HepG2 (cell line): ENCODE measurements around the gene SELENOS. TPM values are rescaled to one million over a fixed set of nuclear protein-coding genes. Genes with fewer than 3 reads are reported as not detected.

ENCODE experiments used
- ATAC-seq: fragments of 200-7000 bp; cut with Tn5 transposase; 3 replicates; pipeline ENCODE4 v1.9.1; 2020; ENCODE audit warnings: mild to moderate bottlenecking, moderate library complexity
- BruUV-seq: library from RNA; stranded (reverse); fragments of 400-500 nt; replicated peaks from 2 replicates; lab custom pipeline; 2021; lab: Mats Ljungman, UMichigan
- CTCF ChIA-PET: fragments of 300-600 bp; formaldehyde crosslinking; extraction: SDS; loops from one replicate; lab custom pipeline; 2021; ENCODE audit warnings: low total read pairs, inconsistent platforms, low intra/inter-chr PET ratio; lab: Yijun Ruan, JAX
- POLR2A ChIA-PET: fragments of 350-600 bp; sonication (Branson Sonifier 250); formaldehyde crosslinking; loops from one replicate; lab custom pipeline; 2020; ENCODE audit warnings: antibody characterized with exemption, inconsistent platforms; lab: Yijun Ruan, JAX
- DNase-seq: peaks from one replicate; pipeline ENCODE4 v3.0.0-alpha.2; 2015; ENCODE audit warnings: low spot score
- FAIRE-seq: peaks from 3 replicates; lab custom pipeline; 2011; peaks lifted over from hg19 to GRCh38; lab: Jason Lieb, UNC
- H2AFZ ChIP-seq: one replicate; pipeline ENCODE4 v1.6.1; 2011; ENCODE audit warnings: low read length, inconsistent platforms
- H3K27ac ChIP-seq: fragments of 300-600 bp; 3 replicates; pipeline ENCODE4 v1.8.0; 2011; ENCODE audit warnings: mixed run types, mild to moderate bottlenecking, mixed read lengths, low read length, inconsistent platforms; ENCODE audit not compliant: insufficient read depth; ENCODE audit errors: extremely low read length
- H3K27me3 ChIP-seq, 2 experiments: fragments of 200-600 bp in 1 of 2; 2 replicates in 1 of 2; 3 replicates in 1 of 2; pipeline versions ENCODE4 v1.6.0 to v1.8.0; 2011; ENCODE audit warnings: low read length in 2 of 2, mild to moderate bottlenecking in 2 of 2, moderate library complexity in 2 of 2, inconsistent platforms in 1 of 2; ENCODE audit not compliant: insufficient read depth in 2 of 2, control insufficient read depth in 1 of 2
- H3K36me3 ChIP-seq, 2 experiments: fragments of 200-600 bp in 1 of 2; replicated peaks in 1 of 2; 2 replicates in 1 of 2; 3 replicates in 1 of 2; pipeline versions ENCODE4 v1.5.1 to v1.8.0; 2011; ENCODE audit warnings: low read length in 2 of 2, inconsistent platforms in 1 of 2; ENCODE audit not compliant: insufficient read depth in 2 of 2, control insufficient read depth in 1 of 2
- H3K4me1 ChIP-seq: 2 replicates; pipeline ENCODE4 v1.5.1; 2012; ENCODE audit warnings: low read length, inconsistent platforms; ENCODE audit not compliant: insufficient read depth
- H3K4me2 ChIP-seq: 2 replicates; pipeline ENCODE4 v1.6.0; 2011; ENCODE audit warnings: low read depth, low read length, inconsistent platforms
- H3K4me3 ChIP-seq, 3 experiments: fragments of 200-600 bp in 1 of 3; sonication (generic), shearing (Covaris generic) in 1 of 3; replicated peaks in 1 of 3; 2 replicates each; pipeline ENCODE4 v1.5.1; 2011 to 2016; ENCODE audit warnings: low read length in 3 of 3, inconsistent platforms in 2 of 3, low read depth in 2 of 3, mild to moderate bottlenecking in 2 of 3, control low read depth in 1 of 3, mixed read lengths in 1 of 3; ENCODE audit not compliant: insufficient read depth in 1 of 3
- H3K79me2 ChIP-seq: one replicate; pipeline ENCODE4 v1.6.1; 2011; ENCODE audit warnings: low read length, inconsistent platforms; ENCODE audit not compliant: insufficient read depth
- H3K9ac ChIP-seq: 2 replicates; pipeline ENCODE4 v1.6.0; 2011; ENCODE audit warnings: mild to moderate bottlenecking, low read depth, low read length, inconsistent platforms; ENCODE audit not compliant: insufficient read depth
- H3K9me3 ChIP-seq: 2 replicates; pipeline ENCODE4 v1.5.1; 2012; ENCODE audit warnings: mild to moderate bottlenecking, low read length
- H4K20me1 ChIP-seq: 2 replicates; pipeline ENCODE4 v1.6.0; 2011; ENCODE audit warnings: inconsistent platforms, mild to moderate bottlenecking, low read length, moderate library complexity; ENCODE audit not compliant: insufficient read depth
- HNRNPL ChIP-seq: fragments of 200-400 bp; formaldehyde crosslinking; IDR thresholded peaks from 2 replicates; pipeline ENCODE4 v1.6.1; 2017; ENCODE audit warnings: mild to moderate bottlenecking, low read depth, low read length
- PAWR ChIP-seq: sonication (generic); formaldehyde crosslinking; IDR thresholded peaks from 2 replicates; pipeline ENCODE4 v1.4.0; 2020; ENCODE audit warnings: missing genetic modification reagents, mild to moderate bottlenecking, borderline replicate concordance
- PHF5A ChIP-seq: IDR thresholded peaks from one replicate; pipeline ENCODE4 v1.6.1; 2018; ENCODE audit warnings: low read depth, missing genetic modification reagents; ENCODE audit not compliant: unreplicated experiment
- RORA ChIP-seq: sonication (generic); formaldehyde crosslinking; IDR thresholded peaks from 2 replicates; pipeline ENCODE4 v1.5.0; 2020; ENCODE audit warnings: mild to moderate bottlenecking, missing genetic modification reagents, moderate library complexity
- SPEN ChIP-seq: sonication (generic); formaldehyde crosslinking; IDR thresholded peaks from 2 replicates; pipeline ENCODE4 v1.5.1; 2020; ENCODE audit warnings: low read depth, mild to moderate bottlenecking, missing genetic modification reagents
- ZBTB2 ChIP-seq: sonication (generic); formaldehyde crosslinking; IDR thresholded peaks from 2 replicates; pipeline ENCODE4 v1.8.0; 2022; ENCODE audit warnings: low read depth, missing genetic modification reagents
- ZNF780A ChIP-seq: sonication (generic); formaldehyde crosslinking; IDR thresholded peaks from 2 replicates; pipeline ENCODE4 v1.8.0; 2022; ENCODE audit warnings: mild to moderate bottlenecking, missing genetic modification reagents, moderate library complexity
- WGBS: methylation state at CpG from one replicate; pipeline ENCODE4 v1.1.6; 2017; ENCODE audit warnings: low lambda C conversion rate; 5-methylcytosine and 5-hydroxymethylcytosine counted together
- in situ Hi-C: cut with HindIII; loops from 2 replicates; pipeline ENCODE4 v1.10.0; 2017; ENCODE audit warnings: low pct_unique_long_range_greater_than_20kb; ENCODE audit not compliant: extremely low pct_ligation_motif_present
- intact Hi-C: fragments of 100-400 bp; cut with micrococcal nuclease; formaldehyde crosslinking; loops from one replicate; pipeline ENCODE4 v1.10.0; 2022; ENCODE audit not compliant: unreplicated experiment
- polyA plus RNA-seq, 8 experiments: library from polyadenylated mRNA; depleted of rRNA in 3 of 8; stranded (reverse) in 7 of 8; unstranded in 1 of 8; fragments of >200 nt; fragmentation: Illumina TruSeq in 4 of 8; extraction: Trizol in 4 of 8; gene quantifications; 2 replicates each; pipeline versions ENCODE4 v1.2.1 to v1.2.3, GENCODE V29; 2011 to 2016; ENCODE audit warnings: low read depth in 4 of 8, missing spikeins in 1 of 8, mixed read lengths in 1 of 8; ENCODE audit not compliant: insufficient read depth in 1 of 8
- total RNA-seq, 5 experiments: library from RNA; depleted of rRNA; stranded (reverse); fragments of >200 nt; fragmentation: Illumina TruSeq; extraction: Trizol; gene quantifications; 2 replicates each; pipeline ENCODE4 v1.2.3, GENCODE V29; 2016; ENCODE audit warnings: low read depth in 1 of 5
- TF ChIP-seq, protein P1 (sequence below): sonication (generic); formaldehyde crosslinking; IDR thresholded peaks from 2 replicates; pipeline ENCODE4 v1.5.0; 2020; ENCODE audit warnings: missing genetic modification reagents, mild to moderate bottlenecking, borderline replicate concordance

The SELENOS gene
- total and polyA plus RNA-seq, 2 of the 13 experiments (the other 11 are each of a cell fraction or from before 2014, with no cell fraction given), result 63.0 to 66.1 TPM

- no TSS peak for BruUV-seq
- H3K4me3 ChIP-seq, result no peak overlapping the region
- peak; percentile 9 for ATAC-seq
- no peaks in the 10 kb centered on the region for H4K20me1 ChIP-seq
- H3K27me3 ChIP-seq, result peaks cover 0 to 7% of the 10 kb centered on the region in 2 experiments; a peak in 3 of 5 replicates
- no peaks in the 10 kb centered on the region for H3K36me3 ChIP-seq
- ChIA-PET CTCF (no interaction called here), POLR2A (no interaction called here)
- FAIRE-seq, result no peak
- peaks cover 2% of the 10 kb centered on the region for H3K4me1 ChIP-seq
- DNase-seq, result no peak
- H3K9ac ChIP-seq, result no peak overlapping the region
- intact Hi-C loops, result no loop called here
- H3K4me2 ChIP-seq, result no peak overlapping the region
- no peak for TF ChIP-seq ZNF780A (CRISPR knock-in tag)
- no peak for TF ChIP-seq SPEN
- TF ChIP-seq RORA (CRISPR knock-in tag), result no peak
- TF ChIP-seq PHF5A, result no peak
- no peak for TF ChIP-seq HNRNPL
- TF ChIP-seq ZBTB2 (CRISPR knock-in tag), result no peak
- TF ChIP-seq, protein P1, sequence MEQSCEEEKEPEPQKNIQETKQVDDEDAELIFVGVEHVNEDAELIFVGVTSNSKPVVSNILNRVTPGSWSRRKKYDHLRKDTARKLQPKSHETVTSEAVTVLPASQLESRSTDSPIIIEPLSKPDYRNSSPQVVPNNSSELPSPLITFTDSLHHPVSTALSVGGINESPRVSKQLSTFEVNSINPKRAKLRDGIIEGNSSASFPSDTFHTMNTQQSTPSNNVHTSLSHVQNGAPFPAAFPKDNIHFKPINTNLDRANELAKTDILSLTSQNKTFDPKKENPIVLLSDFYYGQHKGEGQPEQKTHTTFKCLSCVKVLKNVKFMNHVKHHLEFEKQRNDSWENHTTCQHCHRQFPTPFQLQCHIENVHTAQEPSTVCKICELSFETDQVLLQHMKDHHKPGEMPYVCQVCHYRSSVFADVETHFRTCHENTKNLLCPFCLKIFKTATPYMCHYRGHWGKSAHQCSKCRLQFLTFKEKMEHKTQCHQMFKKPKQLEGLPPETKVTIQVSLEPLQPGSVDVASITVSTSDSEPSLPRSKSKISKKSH, result no peak
- TF ChIP-seq PAWR, result no peak
- H3K27ac ChIP-seq, result no peak overlapping the region
- in situ Hi-C loops, result loop anchor here (25.0 kb wide), 2 partner anchors 352 to 602 kb away; partner anchors contain the start of gene LRRK1
- H2AFZ ChIP-seq, result no peak overlapping the region
- H3K79me2 ChIP-seq, result no peaks in the 10 kb centered on the region
- H3K9me3 ChIP-seq, result no peaks in the 10 kb centered on the region
- WGBS, result 50% methylated on average over 3 of the region's 4 CpGs
Measured at GRCh38 chr15:101264011-101264410, 13.3 kb downstream of the SELENOS start.
